HG03571 (cell line): ENCODE results near the gene PRDM15.

Source experiments
- ATAC-seq: cut with Tn5 transposase; IDR thresholded peaks from one replicate; pipeline ENCODE4 v1.9.1; 2021; ENCODE audit not compliant: unreplicated experiment

Gene PRDM15

GRCh38 chr21:41845310-41846032 is 33.7 kb downstream of the PRDM15 start:
- ATAC-seq = no peak

- no peak for ATAC-seq
These were observed 35.6 kb downstream of the PRDM15 start for GRCh38 chr21:41843584-41843983.

GRCh38 chr21:41840880-41841279 is 38.3 kb downstream of the PRDM15 start:
- no peak for ATAC-seq

GRCh38 chr21:41839387-41840000 is 39.6 kb downstream of the PRDM15 start:
- no peak for ATAC-seq

- ATAC-seq = no peak
These were observed 41.3 kb downstream of the PRDM15 start for GRCh38 chr21:41837756-41838297.

GRCh38 chr21:41836166-41837015 is 42.8 kb downstream of the PRDM15 start:
- ATAC-seq = no peak

- no peak for ATAC-seq
These were observed 43.4 kb downstream of the PRDM15 start for GRCh38 chr21:41835711-41836154.

- no peak for ATAC-seq
These were observed 44.0 kb downstream of the PRDM15 start for GRCh38 chr21:41834926-41835663.

GRCh38 chr21:41834252-41834925 is 44.8 kb downstream of the PRDM15 start:
- ATAC-seq = no peak

- ATAC-seq = peak; percentile 75
These were observed 45.5 kb downstream of the PRDM15 start for GRCh38 chr21:41833497-41834115.

GRCh38 chr21:41832596-41833496 is 46.3 kb downstream of the PRDM15 start:
- peak; percentile 45 for ATAC-seq

- ATAC-seq = no peak
These were observed 47.1 kb downstream of the PRDM15 start for GRCh38 chr21:41831866-41832595.

- ATAC-seq = no peak
These were observed 47.7 kb downstream of the PRDM15 start for GRCh38 chr21:41831453-41831831.

- ATAC-seq = no peak
These were observed 48.2 kb downstream of the PRDM15 start for GRCh38 chr21:41830764-41831452.

- ATAC-seq = no peak
These were observed 48.9 kb downstream of the PRDM15 start for GRCh38 chr21:41830145-41830707.

GRCh38 chr21:41828884-41829360 is 50.2 kb downstream of the PRDM15 start:
- no peak for ATAC-seq
